HL-60 (cell line): Measurements from ENCODE around the gene WIPF1.

Experiments used
- DNase-seq, 2 experiments: peaks; one replicate each; pipeline ENCODE4 v3.0.0-alpha.2; 2010 to 2020; ENCODE audit warnings: low read depth in 1 of 2, low spot score in 1 of 2
- H3K27ac ChIP-seq: fragments of 250-450 bp; sonication (Bioruptor Pico); replicated peaks from 2 replicates; pipeline ENCODE4 v1.5.1; 2020; ENCODE audit warnings: mild to moderate bottlenecking, moderate library complexity
- H3K27me3 ChIP-seq: fragments of 250-450 bp; sonication (Bioruptor Pico); 2 replicates; pipeline ENCODE4 v1.5.1; 2021; ENCODE audit warnings: mild to moderate bottlenecking, moderate library complexity; ENCODE audit not compliant: insufficient read depth, poor library complexity, severe bottlenecking
- H3K4me3 ChIP-seq: replicated peaks from 2 replicates; pipeline ENCODE4 v1.5.1; 2011; ENCODE audit warnings: mild to moderate bottlenecking, control low read depth, low read length; ENCODE audit not compliant: insufficient read depth
- CTCF ChIP-seq: IDR thresholded peaks from one replicate; pipeline ENCODE4 v1.5.1; 2011; ENCODE audit warnings: low read length, control low read depth, inconsistent platforms; ENCODE audit not compliant: insufficient read depth
- GABPA ChIP-seq: IDR thresholded peaks from 2 replicates; pipeline ENCODE4 v1.6.1; 2012; ENCODE audit warnings: low read depth
- POLR2AphosphoS5 ChIP-seq: IDR thresholded peaks from 2 replicates; pipeline ENCODE4 v1.6.1; 2012; ENCODE audit warnings: low read depth
- REST ChIP-seq: IDR thresholded peaks from 2 replicates; pipeline ENCODE4 v1.6.1; 2012; ENCODE audit warnings: low read depth; ENCODE audit not compliant: insufficient replicate concordance
- SPI1 ChIP-seq: IDR thresholded peaks from 2 replicates; pipeline ENCODE4 v1.6.1; 2012; ENCODE audit warnings: low read depth, mild to moderate bottlenecking, borderline replicate concordance

Gene WIPF1

GRCh38 chr2:174617718-174618117, 20.1 kb upstream of the WIPF1 start:
- H3K4me3 ChIP-seq, result no peak overlapping the region
- H3K27me3 ChIP-seq, result no peaks in the 10 kb centered on the region
- no peak overlapping the region for H3K27ac ChIP-seq
- no peak for DNase-seq
- TF ChIP-seq GABPA, result no peak
- TF ChIP-seq CTCF, result no peak
- TF ChIP-seq SPI1, result no peak
- no peak for TF ChIP-seq POLR2AphosphoS5
- no peak for TF ChIP-seq REST

- DNase-seq, result no peak
- Histone ChIP-seq H3K27me3 (no peaks in the 10 kb centered on the region), H3K27ac (no peak overlapping the region), H3K4me3 (no peak overlapping the region)
- TF ChIP-seq SPI1, result no peak
- TF ChIP-seq GABPA, result no peak
- no peak for TF ChIP-seq POLR2AphosphoS5
- TF ChIP-seq CTCF, result no peak
- TF ChIP-seq REST, result no peak
Measured at GRCh38 chr2:174617120-174617519, 19.5 kb upstream of the WIPF1 start.

- no peaks in the 10 kb centered on the region for H3K27me3 ChIP-seq
- no peak overlapping the region for H3K4me3 ChIP-seq
- H3K27ac ChIP-seq, result no peak overlapping the region
- TF ChIP-seq GABPA (no peak), SPI1 (no peak), REST (no peak), POLR2AphosphoS5 (no peak; the same call in 1 of the 2 replicates), CTCF (no peak)
- DNase-seq, result no peak
Measured at GRCh38 chr2:174615871-174616436, 18.4 kb upstream of the WIPF1 start.
